H1 (cell line): ENCODE data around the gene JAM2. TPM values are rescaled to one million over a fixed set of nuclear protein-coding genes. Genes with fewer than 3 reads are reported as not detected.

Source experiments
- CTCF ChIA-PET: fragments of 300-600 bp; sonication (Branson Sonifier 250); formaldehyde crosslinking; loops from one replicate; lab custom pipeline; 2021; ENCODE audit not compliant: partially characterized antibody; lab: Charles Lee
- POLR2A ChIA-PET: fragments of 300-600 bp; sonication (Branson Sonifier 250); formaldehyde crosslinking; loops from one replicate; lab custom pipeline; 2021; ENCODE audit warnings: inconsistent platforms; ENCODE audit not compliant: partially characterized antibody; lab: Charles Lee
- DNase-seq, 2 experiments: peaks; one replicate each; pipeline versions ENCODE4 v3.0.0 to v3.0.0-alpha.2; 2010 to 2022; ENCODE audit warnings: low spot score in 2 of 2, low read depth in 1 of 2, mixed read lengths in 1 of 2
- FAIRE-seq: peaks from 2 replicates; lab custom pipeline; 2011; peaks lifted over from hg19 to GRCh38; lab: Jason Lieb, UNC
- H2AFZ ChIP-seq: 2 replicates; pipeline ENCODE4 v1.8.1; 2012; ENCODE audit warnings: low read length, inconsistent platforms
- H2AK5ac ChIP-seq: 2 replicates; pipeline ENCODE4 v1.6.1; 2013; ENCODE audit warnings: low read depth, low read length
- H2BK120ac ChIP-seq: replicated peaks from 2 replicates; pipeline ENCODE3; 2013; ENCODE audit warnings: low read depth, low read length, inconsistent platforms
- H2BK12ac ChIP-seq: 2 replicates; pipeline ENCODE4 v1.6.1; 2013; ENCODE audit warnings: low read depth, low read length
- H2BK15ac ChIP-seq: 2 replicates; pipeline ENCODE4 v1.6.1; 2013; ENCODE audit warnings: low read length
- H2BK20ac ChIP-seq: 2 replicates; pipeline ENCODE4 v1.6.1; 2013; ENCODE audit warnings: low read length
- H2BK5ac ChIP-seq: 2 replicates; pipeline ENCODE4 v1.6.1; 2013; ENCODE audit warnings: low read depth, low read length
- H3K14ac ChIP-seq: 2 replicates; pipeline ENCODE4 v1.6.1; 2013; ENCODE audit warnings: inconsistent platforms; ENCODE audit not compliant: insufficient read length
- H3K18ac ChIP-seq: 2 replicates; pipeline ENCODE4 v1.6.1; 2013; ENCODE audit warnings: low read length; ENCODE audit errors: extremely low read depth
- H3K23ac ChIP-seq: 2 replicates; pipeline ENCODE4 v1.6.1; 2013; ENCODE audit warnings: inconsistent platforms; ENCODE audit not compliant: insufficient read length
- H3K23me2 ChIP-seq: 2 replicates; pipeline ENCODE4 v1.6.1; 2013; ENCODE audit warnings: low read depth, low read length
- H3K27ac ChIP-seq: 2 replicates; pipeline ENCODE4 v1.6.1; 2011; ENCODE audit warnings: low read depth, low read length, inconsistent platforms
- H3K27me3 ChIP-seq, 4 experiments: replicated peaks in 1 of 4; 1 replicate in 1 of 4; 2 replicates in 3 of 4; pipeline versions ENCODE4 v1.6.1 to v1.8.1; 2011 to 2013; ENCODE audit warnings: low read length in 3 of 4, mild to moderate bottlenecking in 3 of 4, inconsistent platforms in 2 of 4, mixed read lengths in 2 of 4, moderate library complexity in 1 of 4; ENCODE audit not compliant: control insufficient read depth in 3 of 4, insufficient read depth in 3 of 4; ENCODE audit errors: extremely low read depth in 1 of 4
- H3K36me3 ChIP-seq, 4 experiments: 2 replicates each; pipeline versions ENCODE4 v1.6.1 to v1.8.1; 2011 to 2013; ENCODE audit warnings: mild to moderate bottlenecking in 4 of 4, low read length in 3 of 4, moderate library complexity in 2 of 4, control low read depth in 1 of 4, inconsistent platforms in 1 of 4; ENCODE audit not compliant: insufficient read depth in 4 of 4, control insufficient read depth in 2 of 4
- H3K4ac ChIP-seq: replicated peaks from 2 replicates; pipeline ENCODE3; 2013; ENCODE audit warnings: low read length, low read depth, mixed read lengths, inconsistent platforms; ENCODE audit not compliant: insufficient read length
- H3K4me1 ChIP-seq, 4 experiments: replicated peaks in 1 of 4; 1 replicate in 1 of 4; 2 replicates in 3 of 4; pipeline versions ENCODE4 v1.6.1 to v1.8.1; 2011 to 2013; ENCODE audit warnings: low read length in 3 of 4, inconsistent platforms in 2 of 4, mixed read lengths in 1 of 4; ENCODE audit not compliant: insufficient read depth in 4 of 4, control insufficient read depth in 3 of 4
- H3K4me2 ChIP-seq, 2 experiments: 2 replicates each; pipeline versions ENCODE4 v1.6.1 to v1.8.1; 2011 to 2013; ENCODE audit warnings: low read depth in 2 of 2, low read length in 2 of 2, control low read depth in 1 of 2, inconsistent platforms in 1 of 2, mild to moderate bottlenecking in 1 of 2; ENCODE audit not compliant: insufficient read depth in 1 of 2
- H3K4me3 ChIP-seq, 4 experiments: fragments of 200-600, 300-600 bp in 1 of 4; sonication (generic), shearing (Covaris generic), sonication (Bioruptor Twin) in 1 of 4; 2 replicates each; pipeline versions ENCODE4 v1.5.1 to v1.8.1; 2011 to 2016; ENCODE audit warnings: low read length in 4 of 4, low read depth in 3 of 4, control low read depth in 2 of 4, inconsistent platforms in 2 of 4, mild to moderate bottlenecking in 2 of 4, mixed read lengths in 1 of 4, moderate library complexity in 1 of 4; ENCODE audit not compliant: insufficient read depth in 2 of 4; ENCODE audit errors: extremely low read depth in 1 of 4
- H3K56ac ChIP-seq: replicated peaks from 2 replicates; pipeline ENCODE3; 2013; ENCODE audit warnings: low read depth, mild to moderate bottlenecking, mixed read lengths, low read length, inconsistent platforms; ENCODE audit not compliant: insufficient read length
- H3K79me1 ChIP-seq: 2 replicates; pipeline ENCODE4 v1.6.1; 2013; ENCODE audit warnings: low read depth, low read length, control low read depth
- H3K79me2 ChIP-seq, 2 experiments: 2 replicates each; pipeline versions ENCODE4 v1.6.1 to v1.8.1; 2012 to 2013; ENCODE audit warnings: low read length in 2 of 2, mild to moderate bottlenecking in 2 of 2, inconsistent platforms in 1 of 2; ENCODE audit not compliant: insufficient read depth in 2 of 2, control insufficient read depth in 1 of 2
- H3K9ac ChIP-seq, 4 experiments: replicated peaks in 1 of 4; 1 replicate in 1 of 4; 2 replicates in 3 of 4; pipeline versions ENCODE4 v1.6.1 to v1.8.1; 2011 to 2013; ENCODE audit warnings: low read depth in 3 of 4, low read length in 3 of 4, control low read depth in 2 of 4, mild to moderate bottlenecking in 2 of 4, moderate library complexity in 2 of 4, inconsistent platforms in 1 of 4; ENCODE audit errors: extremely low read depth in 1 of 4
- H3K9me3 ChIP-seq, 2 experiments: 2 replicates each; pipeline versions ENCODE4 v1.6.1 to v1.8.1; 2012 to 2013; ENCODE audit warnings: mild to moderate bottlenecking in 2 of 2, moderate library complexity in 2 of 2, control low read depth in 1 of 2, inconsistent platforms in 1 of 2, low read depth in 1 of 2, low read length in 1 of 2, mixed read lengths in 1 of 2; ENCODE audit not compliant: insufficient read depth in 2 of 2
- H4K20me1 ChIP-seq, 2 experiments: replicated peaks in 1 of 2; 2 replicates each; pipeline versions ENCODE3 to v1.8.1; 2011 to 2013; ENCODE audit warnings: inconsistent platforms in 2 of 2, low read length in 2 of 2, mild to moderate bottlenecking in 1 of 2; ENCODE audit not compliant: insufficient read depth in 2 of 2, control insufficient read depth in 1 of 2
- H4K5ac ChIP-seq: 2 replicates; pipeline ENCODE4 v1.6.1; 2013; ENCODE audit warnings: low read length, low read depth, mixed read lengths, inconsistent platforms; ENCODE audit not compliant: insufficient read length
- H4K8ac ChIP-seq: 2 replicates; pipeline ENCODE4 v1.8.0; 2013; ENCODE audit warnings: mild to moderate bottlenecking, moderate library complexity, low read length, inconsistent platforms; ENCODE audit not compliant: insufficient read depth; ENCODE audit errors: extremely low read depth
- H4K91ac ChIP-seq: replicated peaks from 2 replicates; pipeline ENCODE3; 2013; ENCODE audit warnings: low read length, mixed read lengths, inconsistent platforms; ENCODE audit not compliant: insufficient read length
- BACH1 ChIP-seq: IDR thresholded peaks from 2 replicates; pipeline ENCODE4 v1.6.1; 2012; ENCODE audit warnings: low read length, improper control_type of control experiment
- GTF2F1 ChIP-seq: IDR thresholded peaks from 2 replicates; pipeline ENCODE4 v1.6.1; 2012; ENCODE audit warnings: low read depth, low read length, improper control_type of control experiment, borderline replicate concordance
- POLR2A ChIP-seq, 2 experiments: IDR thresholded peaks; 1 replicate in 1 of 2; 2 replicates in 1 of 2; pipeline ENCODE4 v1.6.1; 2011; ENCODE audit warnings: low read depth in 2 of 2, low read length in 2 of 2, mild to moderate bottlenecking in 2 of 2; ENCODE audit errors: control extremely low read depth in 1 of 2
- SIRT6 ChIP-seq: IDR thresholded peaks from one replicate; pipeline ENCODE4 v1.7.1; 2012; ENCODE audit warnings: low read length, inconsistent platforms
- TAF1 ChIP-seq: IDR thresholded peaks from 2 replicates; pipeline ENCODE4 v1.6.1; 2011; ENCODE audit warnings: mild to moderate bottlenecking, low read depth, low read length
- TBP ChIP-seq: IDR thresholded peaks from 2 replicates; pipeline ENCODE4 v1.6.1; 2011; ENCODE audit warnings: low read depth, low read length, improper control_type of control experiment
- ZNF274 ChIP-seq: IDR thresholded peaks from 2 replicates; pipeline ENCODE4 v1.7.0; 2012; ENCODE audit warnings: low read length, borderline replicate concordance; ENCODE audit errors: extremely low read depth
- WGBS, 2 experiments: shearing (Covaris generic) in 1 of 2; methylation state at CpG; one replicate each; pipeline versions ENCODE4 v1.1.6 to v1.1.7; 2013 to 2015; ENCODE audit warnings: low lambda C conversion rate in 2 of 2, mixed read lengths in 2 of 2, inconsistent platforms in 1 of 2, low coverage in 1 of 2, missing lambda C conversion rate in 1 of 2; ENCODE audit not compliant: insufficient replicate concordance in 2 of 2, insufficient coverage in 1 of 2, insufficient read length in 1 of 2; ENCODE audit errors: extremely low coverage in 1 of 2, missing lambda C conversion rate in 1 of 2; 5-methylcytosine and 5-hydroxymethylcytosine counted together
- polyA plus RNA-seq, 7 experiments: library from polyadenylated mRNA; depleted of rRNA in 3 of 7; stranded (reverse) in 5 of 7; unstranded in 2 of 7; fragments of >200 nt in 5 of 7; fragments of 200-250 nt in 2 of 7; gene quantifications; 1 replicate in 5 of 7; 2 replicates in 1 of 7; 4 replicates in 1 of 7; pipeline versions ENCODE4 v1.2.1 to v1.2.3, GENCODE V29; 2011 to 2013; ENCODE audit warnings: missing spikeins in 2 of 7, mixed read lengths in 2 of 7
- total RNA-seq: library from RNA; stranded (reverse); fragmentation: NEBNext Ultra II Directional; extraction: Animal tissue kit (Norgen Biotek cat#: 25700); gene quantifications from 2 replicates; pipeline ENCODE4 v1.2.1, GENCODE V29; 2021

The JAM2 gene
- total and polyA plus RNA-seq, 2 of the 8 experiments (the other 6 are each of a cell fraction or from before 2014, with no cell fraction given): 4.9 to 9.5 TPM

GRCh38 chr21:25732091-25732760 is 93.2 kb downstream of the JAM2 start:
- Histone ChIP-seq H2AFZ (no peak overlapping the region), H2BK20ac (no peak overlapping the region), H4K91ac (no peak overlapping the region), H2BK120ac (no peak overlapping the region), H3K14ac (no peak overlapping the region), H2AK5ac (no peak overlapping the region), H3K4me1 (peaks cover 0 to 8% (median 0%) of the 10 kb centered on the region in 4 experiments; a peak in 2 of 7 replicates), H3K79me1 (peaks cover 8% of the 10 kb centered on the region; the same call in 1 of the 2 replicates), H3K4me2 (no peak overlapping the region), H4K8ac (no peak overlapping the region), H2BK15ac (no peak overlapping the region), H2BK5ac (no peak overlapping the region), H3K4me3 (no peak overlapping the region), H3K9me3 (no peaks in the 10 kb centered on the region), H3K9ac (no peak overlapping the region), H2BK12ac (no peak overlapping the region), H3K23ac (no peak overlapping the region), H4K5ac (no peak overlapping the region), H3K27me3 (no peaks in the 10 kb centered on the region), H3K18ac (no peak overlapping the region), H3K56ac (no peak overlapping the region)
- FAIRE-seq (no peak), DNase-seq (no peak)
- CTCF ChIA-PET: interaction anchor here (0.9 to 1.8 kb wide), 4 partner anchors 24 to 130 kb away, joined by 3 to 10 read pairs (median 4); no protein-coding TSS in a partner anchor
- WGBS, 2 experiments: 94% methylated on average over 6 of the region's 6 CpGs; no CpG with 5 or more reads in 1 of the 2 experiments
- TF ChIP-seq POLR2A (IDR thresholded peaks at IDR 0.05; ENCODE audit: control extremely low read depth in 1 of 2, low read depth in 2 of 2, low read length in 2 of 2): no peak
- no peak for TF ChIP-seq TAF1
- TF ChIP-seq SIRT6: no peak
- TF ChIP-seq TBP: no peak
- TF ChIP-seq GTF2F1: no peak
- no peak for TF ChIP-seq BACH1
- TF ChIP-seq ZNF274: no peak
- TF ChIP-seq, all 59 proteins: peak for 0
- peaks cover 6 to 60% of the 10 kb centered on the region in 2 experiments for H3K79me2 ChIP-seq
- H3K36me3 ChIP-seq: peaks cover 5 to 25% (median 12%) of the 10 kb centered on the region in 4 experiments
- 0 out of 2 replicates have a peak, but pooled peaks cover 2% of the 10 kb centered on the region for H3K23me2 ChIP-seq
- no peak overlapping the region for H3K4ac ChIP-seq
- H4K20me1 ChIP-seq: peaks cover 0 to 3% of the 10 kb centered on the region in 2 experiments
- POLR2A ChIA-PET: interaction anchor here (0.5 to 3.2 kb wide), 4 partner anchors 11 to 125 kb away, joined by 3 to 31 read pairs (median 3); partner anchors contain the start of gene MRPL39
- no peak overlapping the region for H3K27ac ChIP-seq
